GM12878 (cell line): ENCODE measurements around the gene ETNK1. TPM values are rescaled to one million over a fixed set of nuclear protein-coding genes. Genes with fewer than 3 reads are reported as not detected.

Experiments used
- ATAC-seq: fragments of 200-7000 bp; cut with Tn5 transposase; 3 replicates; pipeline ENCODE4 v1.9.1; 2020; ENCODE audit warnings: mild to moderate bottlenecking, moderate library complexity
- BruUV-seq: library from RNA; stranded (reverse); fragments of 400-500 nt; replicated peaks from 2 replicates; lab custom pipeline; 2021; lab: Mats Ljungman, UMichigan
- CTCF ChIA-PET: fragments of 300-600 bp; sonication (Branson Sonifier 250); formaldehyde crosslinking; extraction: SDS; loops from one replicate; lab custom pipeline; 2021; ENCODE audit warnings: inconsistent platforms; lab: Yijun Ruan, JAX
- POLR2A ChIA-PET: fragments of 350-600 bp; formaldehyde crosslinking; extraction: SDS; loops from one replicate; lab custom pipeline; 2021; ENCODE audit warnings: inconsistent platforms; lab: Charles Lee
- RAD21 ChIA-PET: fragments of 300-600 bp; sonication (Branson Sonifier 250); formaldehyde crosslinking; loops from one replicate; lab custom pipeline; 2023; ENCODE audit warnings: antibody characterized with exemption; ENCODE audit not compliant: unreplicated experiment; lab: Charles Lee
- SMC1A ChIA-PET: fragments of 300-600 bp; sonication (Branson Sonifier 250); formaldehyde crosslinking; loops from one replicate; lab custom pipeline; 2023; ENCODE audit not compliant: unreplicated experiment, uncharacterized antibody; lab: Charles Lee
- DNase-seq: peaks from one replicate; pipeline ENCODE4 v3.0.0-alpha.2; 2011; ENCODE audit warnings: low read depth, low spot score
- FAIRE-seq: peaks from 3 replicates; lab custom pipeline; 2011; peaks lifted over from hg19 to GRCh38; lab: Jason Lieb, UNC
- H2AFZ ChIP-seq: 2 replicates; pipeline ENCODE4 v1.6.0; 2011; ENCODE audit warnings: low read depth, low read length, control low read depth; ENCODE audit not compliant: control insufficient read depth
- H3K27ac ChIP-seq: 2 replicates; pipeline ENCODE4 v1.5.1; 2011; ENCODE audit warnings: control low read depth; ENCODE audit not compliant: control insufficient read depth, insufficient read depth
- H3K27me3 ChIP-seq, 2 experiments: replicated peaks in 1 of 2; 2 replicates each; pipeline versions ENCODE4 v1.6.0 to v1.6.1; 2011; ENCODE audit warnings: low read length in 1 of 2; ENCODE audit not compliant: control insufficient read depth in 2 of 2, insufficient read depth in 2 of 2
- H3K36me3 ChIP-seq, 2 experiments: 2 replicates each; pipeline ENCODE4 v1.5.1; 2011; ENCODE audit warnings: low read length in 1 of 2; ENCODE audit not compliant: control insufficient read depth in 2 of 2, insufficient read depth in 2 of 2
- H3K4me1 ChIP-seq: 2 replicates; pipeline ENCODE4 v1.6.1; 2011; ENCODE audit warnings: mild to moderate bottlenecking, low read length, moderate library complexity, mixed read lengths; ENCODE audit not compliant: control insufficient read depth, insufficient read depth
- H3K4me2 ChIP-seq: 2 replicates; pipeline ENCODE4 v1.6.0; 2011; ENCODE audit warnings: control low read depth; ENCODE audit not compliant: control insufficient read depth, insufficient read depth
- H3K4me3 ChIP-seq: fragments of 200-600 bp; sonication (generic); 2 replicates; pipeline ENCODE4 v1.5.1; 2016
- H3K79me2 ChIP-seq: 2 replicates; pipeline ENCODE4 v1.6.0; 2011; ENCODE audit warnings: low read length; ENCODE audit not compliant: control insufficient read depth, insufficient read depth
- H3K9ac ChIP-seq: 2 replicates; pipeline ENCODE4 v1.8.0; 2011; ENCODE audit warnings: low read length, control low read depth, mixed read lengths; ENCODE audit not compliant: control insufficient read depth, insufficient read depth
- H3K9me3 ChIP-seq: replicated peaks from 3 replicates; pipeline ENCODE4 v1.5.1; 2011; ENCODE audit warnings: mild to moderate bottlenecking, low read length; ENCODE audit not compliant: control insufficient read depth, insufficient read depth
- H4K20me1 ChIP-seq: 2 replicates; pipeline ENCODE4 v1.6.0; 2011; ENCODE audit not compliant: control insufficient read depth, insufficient read depth
- DPF2 ChIP-seq: fragments of 450-650 bp; IDR thresholded peaks from 2 replicates; pipeline ENCODE4 v1.6.1; 2017; ENCODE audit warnings: mild to moderate bottlenecking
- ESRRA ChIP-seq: IDR thresholded peaks from 2 replicates; pipeline ENCODE4 v1.6.1; 2012; ENCODE audit warnings: mild to moderate bottlenecking, low read length, improper control_type of control experiment
- FOXM1 ChIP-seq: IDR thresholded peaks from 2 replicates; pipeline ENCODE4 v1.6.1; 2012; ENCODE audit warnings: low read depth, mild to moderate bottlenecking, inconsistent platforms, low read length, moderate library complexity
- GABPA ChIP-seq: IDR thresholded peaks from 2 replicates; pipeline ENCODE4 v1.6.1; 2014; ENCODE audit warnings: antibody characterized with exemption, low read depth, mild to moderate bottlenecking, inconsistent platforms
- LARP7 ChIP-seq: fragments of 450-650 bp; IDR thresholded peaks from 2 replicates; pipeline ENCODE4 v1.6.1; 2017; ENCODE audit warnings: mild to moderate bottlenecking
- MTA2 ChIP-seq: fragments of 450-650 bp; IDR thresholded peaks from 2 replicates; pipeline ENCODE4 v1.6.1; 2016; ENCODE audit warnings: low read depth, mild to moderate bottlenecking, moderate library complexity
- SIX5 ChIP-seq: IDR thresholded peaks from 2 replicates; pipeline ENCODE4 v1.6.1; 2011; ENCODE audit warnings: mild to moderate bottlenecking, low read depth, low read length, moderate library complexity; ENCODE audit not compliant: severe bottlenecking
- SMARCA5 ChIP-seq: fragments of 450-650 bp; IDR thresholded peaks from 2 replicates; pipeline ENCODE4 v1.6.1; 2017; ENCODE audit warnings: mild to moderate bottlenecking
- STAT1 ChIP-seq: fragments of 450-650 bp; conservative IDR thresholded peaks from 2 replicates; pipeline ENCODE4 v1.6.1; 2014; ENCODE audit warnings: antibody characterized with exemption, mild to moderate bottlenecking
- TARDBP ChIP-seq: IDR thresholded peaks from 2 replicates; pipeline ENCODE4 v1.6.1; 2016; ENCODE audit warnings: borderline replicate concordance
- ZNF274 ChIP-seq: IDR thresholded peaks from one replicate; pipeline ENCODE4 v1.8.0; 2011; ENCODE audit not compliant: insufficient read length, insufficient read depth
- ZNF622 ChIP-seq: fragments of 450-650 bp; IDR thresholded peaks from 2 replicates; pipeline ENCODE4 v1.6.1; 2017; ENCODE audit warnings: mild to moderate bottlenecking, inconsistent platforms
- ZSCAN29 ChIP-seq: fragments of 450-650 bp; IDR thresholded peaks from 2 replicates; pipeline ENCODE4 v1.6.1; 2017; ENCODE audit warnings: mild to moderate bottlenecking, moderate library complexity
- WGBS: methylation state at CpG from one replicate; pipeline ENCODE4 v1.1.6; 2016; ENCODE audit warnings: low lambda C conversion rate; ENCODE audit not compliant: insufficient replicate concordance, insufficient coverage; ENCODE audit errors: missing lambda C conversion rate; 5-methylcytosine and 5-hydroxymethylcytosine counted together
- in situ Hi-C: fragments of 300-500 bp; cut with MboI; formaldehyde crosslinking; loops from 9 replicates; pipeline ENCODE4 v1.14.3; 2018; ENCODE audit warnings: mixed read lengths
- intact Hi-C: fragments of 100-400 bp; cut with micrococcal nuclease; formaldehyde crosslinking; loops from one replicate; pipeline ENCODE4 v1.14.2; 2022; ENCODE audit not compliant: unreplicated experiment
- polyA plus RNA-seq, 11 experiments: library from polyadenylated mRNA; depleted of rRNA in 4 of 11; unstranded in 6 of 11; stranded (reverse) in 5 of 11; fragments of >200 nt; fragmentation: Nextera tagmentation in 4 of 11; fragmentation: Illumina TruSeq in 1 of 11; extraction: Ambion mirVana in 4 of 11; extraction: Trizol in 1 of 11; gene quantifications; 1 replicate in 1 of 11; 2 replicates in 10 of 11; pipeline versions ENCODE4 v1.2.1 to v1.2.3, GENCODE V29; 2011 to 2016; ENCODE audit warnings: inconsistent platforms in 2 of 11, missing spikeins in 2 of 11, low read depth in 1 of 11
- total RNA-seq, 4 experiments: library from RNA; depleted of rRNA in 3 of 4; stranded (reverse); fragments of >200 nt in 3 of 4; fragmentation: Illumina TruSeq in 1 of 4; extraction: Trizol in 1 of 4; gene quantifications; 2 replicates each; pipeline versions ENCODE4 v1.2.1 to v1.2.3, GENCODE V29; 2013 to 2021
- TF ChIP-seq, protein P1 (sequence below): fragments of 450-650 bp; IDR thresholded peaks from 2 replicates; pipeline ENCODE4 v1.6.1; 2016; ENCODE audit warnings: mild to moderate bottlenecking
- TF ChIP-seq, protein P2 (sequence below): IDR thresholded peaks from 2 replicates; pipeline ENCODE4 v1.6.1; 2012; ENCODE audit warnings: mild to moderate bottlenecking, low read depth, low read length
- TF ChIP-seq, protein P3 (sequence below): IDR thresholded peaks from 2 replicates; pipeline ENCODE4 v1.6.1; 2011; ENCODE audit warnings: low read depth, mild to moderate bottlenecking, low read length, moderate library complexity, borderline replicate concordance; ENCODE audit errors: extremely low read depth

ETNK1 gene
- total and polyA plus RNA-seq, 10 of the 15 experiments (the other 5 are each of a cell fraction or from before 2014, with no cell fraction given), result 12.3 to 69.4 (median 34.2) TPM

DNA sequence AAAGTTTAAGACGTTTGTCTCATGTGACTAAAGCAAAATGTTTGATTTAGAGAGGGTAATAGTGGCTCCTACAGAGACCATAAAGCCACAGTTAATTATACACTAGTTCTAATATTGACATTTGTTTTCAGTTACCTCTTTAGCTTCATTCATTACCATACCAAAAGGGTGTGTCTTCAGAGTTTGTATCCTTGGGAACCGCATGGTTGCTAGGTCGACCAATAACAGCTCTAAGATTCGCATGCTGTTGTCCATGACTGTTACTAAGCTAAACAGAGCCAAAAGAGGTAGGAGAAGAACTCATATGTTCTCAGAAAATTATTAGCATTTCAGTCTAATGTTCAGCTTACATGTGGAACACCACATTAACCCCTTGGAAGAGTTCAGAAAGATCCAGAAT lies 36.2 kb upstream of the ETNK1 start:
- CTCF ChIA-PET, result interaction anchor here (0.7 kb wide), 1 partner anchor 18 kb away, joined by 3 read pairs; no protein-coding TSS in a partner anchor
- Histone ChIP-seq H3K27ac (no peak overlapping the region), H3K9ac (no peak overlapping the region), H3K79me2 (no peaks in the 10 kb centered on the region), H3K27me3 (no peaks in the 10 kb centered on the region), H4K20me1 (no peaks in the 10 kb centered on the region), H2AFZ (no peak overlapping the region), H3K4me3 (no peak overlapping the region), H3K4me1 (no peaks in the 10 kb centered on the region), H3K4me2 (no peak overlapping the region), H3K36me3 (no peaks in the 10 kb centered on the region), H3K9me3 (no peaks in the 10 kb centered on the region)
- intact Hi-C loops, result no loop called here
- in situ Hi-C loops, result no loop called here
- no peak for DNase-seq
- SMC1A ChIA-PET, result no interaction called here
- peak; percentile 31; the same call in 1 of the 3 replicates for ATAC-seq
- TF ChIP-seq LARP7, result no peak
- no peak for TF ChIP-seq SMARCA5
- TF ChIP-seq TARDBP, result no peak
- TF ChIP-seq, protein P1, sequence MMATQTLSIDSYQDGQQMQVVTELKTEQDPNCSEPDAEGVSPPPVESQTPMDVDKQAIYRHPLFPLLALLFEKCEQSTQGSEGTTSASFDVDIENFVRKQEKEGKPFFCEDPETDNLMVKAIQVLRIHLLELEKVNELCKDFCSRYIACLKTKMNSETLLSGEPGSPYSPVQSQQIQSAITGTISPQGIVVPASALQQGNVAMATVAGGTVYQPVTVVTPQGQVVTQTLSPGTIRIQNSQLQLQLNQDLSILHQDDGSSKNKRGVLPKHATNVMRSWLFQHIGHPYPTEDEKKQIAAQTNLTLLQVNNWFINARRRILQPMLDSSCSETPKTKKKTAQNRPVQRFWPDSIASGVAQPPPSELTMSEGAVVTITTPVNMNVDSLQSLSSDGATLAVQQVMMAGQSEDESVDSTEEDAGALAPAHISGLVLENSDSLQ, result no peak
- TF ChIP-seq SIX5, result no peak
- TF ChIP-seq ZNF622, result no peak
- no peak for TF ChIP-seq ZNF274
- TF ChIP-seq DPF2, result no peak
- no peak for TF ChIP-seq STAT1
- no TSS peak for BruUV-seq
- WGBS, result 50% methylated on average over 4 of the region's 4 CpGs
- RAD21 ChIA-PET, result no interaction called here
- no peak for FAIRE-seq
- POLR2A ChIA-PET, result no interaction called here

DNA sequence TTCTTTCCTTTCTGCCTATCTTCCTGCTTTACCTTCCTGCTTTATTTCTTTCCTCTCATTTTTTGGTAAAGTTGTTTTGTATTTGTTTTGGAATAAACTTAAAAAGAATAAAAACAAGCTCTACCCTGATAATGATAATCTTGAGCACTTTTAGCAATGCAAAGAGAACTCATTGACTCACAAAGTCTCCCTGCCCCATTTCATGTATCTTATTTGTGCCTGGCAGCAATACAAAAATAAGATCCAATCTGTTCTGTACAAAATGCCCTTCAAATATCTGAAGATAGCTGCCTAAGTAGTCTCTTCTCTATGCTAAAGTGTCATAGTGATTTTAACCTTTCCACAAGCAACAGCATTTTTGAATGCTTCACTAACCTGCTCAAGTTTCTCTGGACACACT lies 31.1 kb upstream of the ETNK1 start:
- BruUV-seq, result no TSS peak
- no peak overlapping the region for H3K9ac ChIP-seq
- H4K20me1 ChIP-seq, result no peaks in the 10 kb centered on the region
- ATAC-seq (no peak), FAIRE-seq (no peak), DNase-seq (no peak)
- in situ Hi-C loops (no loop called here), intact Hi-C loops (no loop called here)
- H3K79me2 ChIP-seq, result no peaks in the 10 kb centered on the region
- no peak overlapping the region for H3K27ac ChIP-seq
- no peaks in the 10 kb centered on the region for H3K4me1 ChIP-seq
- no peak overlapping the region for H2AFZ ChIP-seq
- H3K4me2 ChIP-seq, result no peak overlapping the region
- ChIA-PET RAD21 (interaction anchor here (0.9 kb wide), 1 partner anchor 77 kb away, joined by 4 read pairs; no protein-coding TSS in a partner anchor), SMC1A (interaction anchor here (1.1 kb wide), 1 partner anchor 16 kb away, joined by 4 read pairs; no protein-coding TSS in a partner anchor), CTCF (interaction anchor here (0.9 kb wide), 1 partner anchor 8 kb away, joined by 3 read pairs; no protein-coding TSS in a partner anchor), POLR2A (no interaction called here)
- no peaks in the 10 kb centered on the region for H3K36me3 ChIP-seq
- H3K27me3 ChIP-seq, result no peaks in the 10 kb centered on the region
- no peak overlapping the region for H3K4me3 ChIP-seq
- no peaks in the 10 kb centered on the region for H3K9me3 ChIP-seq
- TF ChIP-seq FOXM1 (no peak), MTA2 (no peak), ZSCAN29 (no peak), ESRRA (no peak), GABPA (no peak)
- TF ChIP-seq, protein P2, sequence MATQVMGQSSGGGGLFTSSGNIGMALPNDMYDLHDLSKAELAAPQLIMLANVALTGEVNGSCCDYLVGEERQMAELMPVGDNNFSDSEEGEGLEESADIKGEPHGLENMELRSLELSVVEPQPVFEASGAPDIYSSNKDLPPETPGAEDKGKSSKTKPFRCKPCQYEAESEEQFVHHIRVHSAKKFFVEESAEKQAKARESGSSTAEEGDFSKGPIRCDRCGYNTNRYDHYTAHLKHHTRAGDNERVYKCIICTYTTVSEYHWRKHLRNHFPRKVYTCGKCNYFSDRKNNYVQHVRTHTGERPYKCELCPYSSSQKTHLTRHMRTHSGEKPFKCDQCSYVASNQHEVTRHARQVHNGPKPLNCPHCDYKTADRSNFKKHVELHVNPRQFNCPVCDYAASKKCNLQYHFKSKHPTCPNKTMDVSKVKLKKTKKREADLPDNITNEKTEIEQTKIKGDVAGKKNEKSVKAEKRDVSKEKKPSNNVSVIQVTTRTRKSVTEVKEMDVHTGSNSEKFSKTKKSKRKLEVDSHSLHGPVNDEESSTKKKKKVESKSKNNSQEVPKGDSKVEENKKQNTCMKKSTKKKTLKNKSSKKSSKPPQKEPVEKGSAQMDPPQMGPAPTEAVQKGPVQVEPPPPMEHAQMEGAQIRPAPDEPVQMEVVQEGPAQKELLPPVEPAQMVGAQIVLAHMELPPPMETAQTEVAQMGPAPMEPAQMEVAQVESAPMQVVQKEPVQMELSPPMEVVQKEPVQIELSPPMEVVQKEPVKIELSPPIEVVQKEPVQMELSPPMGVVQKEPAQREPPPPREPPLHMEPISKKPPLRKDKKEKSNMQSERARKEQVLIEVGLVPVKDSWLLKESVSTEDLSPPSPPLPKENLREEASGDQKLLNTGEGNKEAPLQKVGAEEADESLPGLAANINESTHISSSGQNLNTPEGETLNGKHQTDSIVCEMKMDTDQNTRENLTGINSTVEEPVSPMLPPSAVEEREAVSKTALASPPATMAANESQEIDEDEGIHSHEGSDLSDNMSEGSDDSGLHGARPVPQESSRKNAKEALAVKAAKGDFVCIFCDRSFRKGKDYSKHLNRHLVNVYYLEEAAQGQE, result no peak
- TF ChIP-seq, protein P3, sequence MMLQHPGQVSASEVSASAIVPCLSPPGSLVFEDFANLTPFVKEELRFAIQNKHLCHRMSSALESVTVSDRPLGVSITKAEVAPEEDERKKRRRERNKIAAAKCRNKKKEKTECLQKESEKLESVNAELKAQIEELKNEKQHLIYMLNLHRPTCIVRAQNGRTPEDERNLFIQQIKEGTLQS, result no peak
